Measurements from ENCODE around the gene FAM3A. TPM values are rescaled to one million over a fixed set of nuclear protein-coding genes. Genes with fewer than 3 reads are reported as not detected.

Gene FAM3A
- total and polyA plus RNA-seq, 2 of the 4 experiments (the other 2 are of a cell fraction), result 14.0 to 47.2 TPM

GRCh38 chrX:154464806-154465365, 51.1 kb downstream of the FAM3A start:
- no peaks in the 10 kb centered on the region for H3K9me1 ChIP-seq (ENCODE audit: insufficient read depth, low read length)
- H3K9me3 ChIP-seq (ENCODE audit: control insufficient read depth, insufficient read depth, low read length), result no peaks in the 10 kb centered on the region; the same call in 1 of the 2 replicates
- H4K5ac ChIP-seq (ENCODE audit: low read depth, low read length), result no peak overlapping the region
- DNase-seq, result no peak
- no peak overlapping the region for H2BK5ac ChIP-seq (ENCODE audit: low read depth, low read length, poor library complexity, severe bottlenecking)
- POLR2A ChIA-PET (ENCODE audit: unreplicated experiment), result interaction anchor here (0.6 kb wide), 1 partner anchor 12 kb away, joined by 3 read pairs; no protein-coding TSS in a partner anchor
- H3K23ac ChIP-seq (ENCODE audit: low read depth, low read length), result no peak overlapping the region
- peaks cover 4% of the 10 kb centered on the region; the same call in 1 of the 2 replicates for H3K4me1 ChIP-seq (ENCODE audit: control insufficient read depth, insufficient read depth, low read length)
- no peak overlapping the region for H3K4me2 ChIP-seq (ENCODE audit: low read depth, low read length)
- no peak for ATAC-seq (ENCODE audit: low read depth)
- peaks cover 82% of the 10 kb centered on the region for H3K36me3 ChIP-seq (ENCODE audit: control insufficient read depth, insufficient read depth, low read length)
- dilution Hi-C loops (cut with HindIII; ENCODE audit: low sequenced_read_pairs, unreplicated experiment) (no loop called here), in situ Hi-C loops (cut with MboI; ENCODE audit: low sequenced_read_pairs) (no loop called here), intact Hi-C loops (cut with micrococcal nuclease) (no loop called here)
- no peak overlapping the region for H4K91ac ChIP-seq (ENCODE audit: insufficient read depth, low read depth, low read length)
- no peak overlapping the region for H2AK5ac ChIP-seq (ENCODE audit: low read depth, low read length)
- no peak overlapping the region for H3K4ac ChIP-seq (ENCODE audit: low read depth, low read length)
- no peak overlapping the region for H3K56ac ChIP-seq (ENCODE audit: extremely low read depth, insufficient read depth, low read length)
- TF ChIP-seq CEBPB (IDR thresholded peaks at IDR 0.05; ENCODE audit: low read depth, low read length) (no peak), CHD1 (IDR thresholded peaks at IDR 0.05; ENCODE audit: low read depth, low read length) (no peak), USF2 (IDR thresholded peaks at IDR 0.05; ENCODE audit: low read depth, low read length) (no peak), CTCF (conservative IDR thresholded peaks at IDR 0.05; ENCODE audit: low read depth, low read length) (no peak), POLR2A (IDR thresholded peaks at IDR 0.05; ENCODE audit: low read depth, low read length) (no peak), MAZ (IDR thresholded peaks at IDR 0.05; ENCODE audit: borderline replicate concordance, low read depth, low read length) (no peak), MAFK (IDR thresholded peaks at IDR 0.05; ENCODE audit: low read depth, low read length) (no peak), NFE2L2 (IDR thresholded peaks at IDR 0.05; ENCODE audit: low read depth, low read length) (no peak)
- H2BK15ac ChIP-seq (ENCODE audit: low read depth, low read length), result no peak overlapping the region
- no peaks in the 10 kb centered on the region for H3K27me3 ChIP-seq (ENCODE audit: control insufficient read depth, insufficient read depth, low read length)
- no peak overlapping the region for H2BK120ac ChIP-seq (ENCODE audit: low read depth, low read length)
- H3K9ac ChIP-seq (ENCODE audit: low read depth, low read length), result no peak overlapping the region
- 93% methylated on average over 17 of the region's 28 CpGs; no CpG with 5 or more reads in 1 of the 2 experiments for WGBS, 2 experiments (ENCODE audit: extremely low coverage in 2 of 2, insufficient read length in 1 of 2)
- BruUV-seq (replicated peaks), result no TSS peak
- peaks cover 0 to 11% of the 10 kb centered on the region in 2 experiments; a peak in 3 of 4 replicates for H3K79me1 ChIP-seq (ENCODE audit: low read depth in 1 of 2, low read length in 2 of 2)
- no peak overlapping the region for H3K4me3 ChIP-seq (ENCODE audit: insufficient read depth, low read depth, low read length)
- no peak overlapping the region for H2AK9ac ChIP-seq (replicated peaks; ENCODE audit: low read depth, low read length, poor library complexity)
- H4K8ac ChIP-seq (ENCODE audit: low read depth in 2 of 2, low read length in 2 of 2), result no peak overlapping the region
- CTCF ChIA-PET, result no interaction called here
- H3K27ac ChIP-seq (ENCODE audit: insufficient read depth, low read length), result no peak overlapping the region
- peak overlapping the region; percentile 51 for H2AFZ ChIP-seq (replicated peaks; ENCODE audit: low read length, poor library complexity)
- H4K20me1 ChIP-seq (ENCODE audit: insufficient read depth, low read length), result peaks cover 30% of the 10 kb centered on the region
- H3K18ac ChIP-seq (ENCODE audit: low read depth, low read length), result no peak overlapping the region
- no peak overlapping the region for H3K14ac ChIP-seq (replicated peaks; ENCODE audit: low read depth, low read length)
- no peak overlapping the region for H2BK20ac ChIP-seq (ENCODE audit: low read depth, low read length)
